ENCODE data around the gene ZNF286A. TPM values are rescaled to one million over a fixed set of nuclear protein-coding genes. Genes with fewer than 3 reads are reported as not detected.
"Not testable (repeated sequence)": the region's sequence is repeated elsewhere in the genome, so short reads cannot be mapped to it uniquely, and the experiment has no call there.

Gene ZNF286A
- total RNA-seq, 1 donor from 2014 or later = 79.7 TPM

DNA sequence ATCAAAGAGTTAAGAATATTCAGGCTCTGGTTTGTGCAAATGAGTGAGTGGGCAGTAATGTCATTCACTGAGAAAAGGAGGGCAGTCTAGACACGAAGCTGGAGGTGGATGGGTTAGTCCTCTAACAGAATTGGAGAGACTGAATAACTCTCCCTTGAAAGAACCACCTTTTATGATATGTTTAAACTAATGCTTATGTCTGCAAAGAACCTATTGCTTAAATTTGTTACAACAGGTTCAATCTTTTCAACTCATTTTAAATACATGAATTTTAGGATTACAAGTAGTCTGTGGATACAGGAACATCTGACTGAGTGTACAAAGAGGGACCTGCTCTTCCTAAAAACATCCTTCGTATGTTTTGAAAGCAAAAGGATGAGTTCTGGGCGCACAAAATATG, 585 bp upstream of the ZNF286A start:
- peak; percentile 3 for DNase-seq (ENCODE audit: low spot score)

DNA sequence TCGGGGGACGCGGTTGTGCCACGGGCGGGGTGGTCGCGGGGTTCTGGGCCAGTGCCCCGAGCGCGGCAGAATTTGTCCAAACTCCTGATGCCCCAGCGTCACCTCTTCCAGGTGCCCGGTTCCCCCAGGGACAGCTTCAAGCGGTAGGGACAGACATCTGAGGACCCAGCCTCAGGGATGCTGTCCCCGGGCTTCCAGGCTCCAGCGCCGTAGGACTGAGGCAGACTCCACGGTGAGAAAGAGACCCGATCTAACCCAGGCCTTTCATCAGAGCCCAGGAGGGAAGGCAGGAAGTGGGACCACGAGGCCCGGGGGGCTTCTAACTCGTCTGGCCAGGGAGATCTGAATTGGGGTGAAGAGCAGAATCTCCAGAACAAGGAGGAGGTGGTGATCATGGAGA, 385 bp downstream of the ZNF286A start:
- DNase-seq (ENCODE audit: low spot score) = not testable (repeated sequence)

DNA sequence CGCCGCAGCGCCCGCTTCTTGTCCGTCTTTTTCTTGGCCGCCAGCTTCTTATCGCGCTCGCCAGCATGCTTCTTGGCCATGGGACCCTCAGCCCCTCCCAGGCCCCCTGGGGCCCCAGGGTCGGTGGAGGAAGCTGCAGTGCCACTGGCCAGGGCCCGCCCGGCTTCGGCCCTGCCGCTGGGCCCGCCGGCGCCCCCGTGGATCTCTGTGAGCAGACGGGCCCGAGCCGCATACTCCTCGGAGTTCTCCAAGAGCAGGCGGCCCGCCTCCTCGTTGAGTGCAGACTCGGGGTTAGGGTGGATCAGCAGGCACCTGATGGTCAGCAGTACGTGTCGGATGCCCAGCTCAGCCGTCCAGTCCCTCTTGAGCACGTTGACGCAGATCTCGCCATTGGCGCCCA, 4.7 kb downstream of the ZNF286A start:
- DNase-seq (ENCODE audit: low spot score) = not testable (repeated sequence)

DNA sequence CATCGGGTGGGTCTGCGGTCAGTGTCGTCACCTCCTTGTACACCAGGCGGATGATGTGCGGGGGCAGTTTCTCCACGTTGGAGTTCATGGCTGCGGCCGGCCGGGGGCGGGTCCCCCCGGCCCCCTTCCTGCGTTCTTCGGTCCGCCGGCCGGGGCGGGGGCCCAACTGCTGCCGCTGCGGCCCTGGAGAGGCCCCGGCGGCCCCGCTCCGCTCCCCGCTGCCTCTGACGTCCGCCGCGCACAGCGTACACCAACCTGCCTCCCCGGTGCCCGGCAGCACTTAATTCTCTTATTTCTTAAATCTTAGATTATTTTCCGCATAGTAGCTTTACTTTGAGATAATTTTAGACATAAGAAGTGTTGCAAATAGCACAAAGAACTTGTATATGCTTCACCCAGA, 5.3 kb downstream of the ZNF286A start:
- DNase-seq (ENCODE audit: low spot score) = not testable (repeated sequence)

DNA sequence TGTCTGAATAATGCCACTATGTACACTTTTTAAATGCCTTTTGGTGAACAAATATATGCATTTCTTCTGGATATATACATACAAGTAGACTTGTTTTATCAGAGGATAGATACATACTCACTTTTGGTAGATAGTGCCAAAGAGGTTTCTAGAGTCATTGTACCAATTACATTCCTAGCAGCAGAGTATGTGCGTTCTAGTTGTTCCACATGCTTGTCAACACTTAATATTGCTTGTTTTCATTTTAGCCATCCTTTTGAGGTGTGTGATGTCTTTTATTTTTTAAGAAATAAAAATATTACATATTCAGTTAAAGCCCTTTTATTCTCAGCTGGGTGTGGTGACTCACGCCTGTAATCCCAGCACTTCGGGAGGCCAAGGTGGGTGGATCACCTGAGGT, 9.3 kb downstream of the ZNF286A start:
- not testable (repeated sequence) for DNase-seq (ENCODE audit: low spot score)

DNA sequence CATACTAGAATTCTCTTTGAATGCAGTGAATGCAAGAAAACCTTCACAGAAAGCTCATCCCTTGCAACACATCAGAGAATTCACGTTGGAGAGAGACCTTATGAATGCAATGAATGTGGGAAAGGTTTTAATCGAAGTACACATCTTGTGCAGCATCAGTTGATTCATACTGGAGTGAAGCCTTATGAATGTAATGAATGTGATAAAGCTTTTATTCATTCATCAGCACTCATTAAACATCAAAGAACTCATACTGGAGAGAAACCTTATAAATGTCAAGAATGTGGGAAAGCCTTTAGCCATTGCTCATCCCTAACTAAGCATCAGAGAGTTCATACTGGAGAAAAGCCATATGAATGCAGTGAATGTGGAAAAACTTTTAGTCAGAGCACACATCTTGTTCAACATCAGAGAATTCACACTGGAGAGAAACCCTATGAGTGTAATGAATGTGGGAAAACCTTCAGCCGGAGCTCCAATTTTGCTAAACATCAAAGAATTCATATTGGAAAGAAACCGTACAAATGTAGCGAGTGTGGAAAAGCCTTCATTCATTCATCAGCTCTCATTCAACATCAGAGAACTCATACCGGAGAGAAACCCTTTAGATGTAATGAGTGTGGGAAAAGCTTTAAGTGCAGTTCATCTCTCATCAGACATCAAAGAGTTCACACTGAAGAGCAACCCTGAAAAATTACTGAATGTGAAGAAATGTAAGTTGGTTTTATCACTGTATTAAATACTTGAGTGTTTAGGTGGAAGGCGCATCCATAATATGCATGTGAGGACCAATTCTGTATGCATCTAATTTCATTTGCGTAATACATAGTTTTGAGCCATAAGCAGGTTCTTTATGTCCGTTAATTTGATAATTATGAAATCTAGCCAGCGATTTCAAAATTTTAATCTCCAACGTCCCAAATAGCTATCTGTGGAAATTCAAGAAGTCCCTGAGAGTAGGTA, 17.3 kb downstream of the ZNF286A start:
- DNase-seq (ENCODE audit: low spot score) = not testable (repeated sequence)

DNA sequence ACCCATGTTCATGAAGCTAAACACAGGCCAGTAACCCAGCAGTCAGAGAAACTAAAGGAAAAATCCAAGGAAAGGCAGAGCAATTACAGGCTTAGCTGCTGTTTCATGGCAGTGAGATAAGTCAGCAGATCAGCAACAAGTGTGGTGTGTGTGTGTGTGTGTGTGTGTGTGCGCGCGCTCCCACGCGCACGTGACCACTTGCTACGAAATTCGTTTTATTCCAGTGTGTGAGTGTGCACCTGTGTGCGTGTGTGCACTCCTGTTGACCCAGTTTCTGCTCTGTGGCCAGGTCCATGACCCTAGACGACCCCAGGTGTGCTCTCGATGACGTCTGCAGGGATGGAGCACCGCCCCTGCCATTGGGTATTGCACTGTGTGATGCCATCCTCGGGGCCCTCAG, 31.0 kb downstream of the ZNF286A start:
- DNase-seq (ENCODE audit: low spot score) = not testable (repeated sequence)

DNA sequence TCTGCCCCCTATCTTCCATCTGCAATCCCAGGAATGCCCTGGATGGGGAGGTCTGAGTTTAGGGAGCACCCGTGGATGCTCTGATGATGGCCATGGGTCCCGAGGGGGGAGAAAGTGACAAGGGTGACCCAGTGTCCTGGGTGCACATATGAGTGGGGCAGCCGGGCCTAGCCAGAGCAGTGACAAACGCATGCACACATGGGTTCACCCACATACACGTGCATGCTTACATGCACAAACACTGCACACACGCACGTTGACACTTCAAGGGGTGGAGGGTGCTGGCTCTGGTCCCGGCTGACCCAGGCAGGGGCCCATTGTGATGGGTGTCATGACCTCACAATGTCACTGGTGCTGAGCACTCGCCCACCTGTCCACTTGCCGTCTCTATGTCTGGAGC, 32.3 kb downstream of the ZNF286A start, which contains the start of gene TBC1D26:
TSS of gene TBC1D26 (plus strand) at position 384 of the 400 bp plus-strand sequence. CDS start 3,066 bp downstream, outside the sequence.
- DNase-seq (ENCODE audit: low spot score) = not testable (repeated sequence)

DNA sequence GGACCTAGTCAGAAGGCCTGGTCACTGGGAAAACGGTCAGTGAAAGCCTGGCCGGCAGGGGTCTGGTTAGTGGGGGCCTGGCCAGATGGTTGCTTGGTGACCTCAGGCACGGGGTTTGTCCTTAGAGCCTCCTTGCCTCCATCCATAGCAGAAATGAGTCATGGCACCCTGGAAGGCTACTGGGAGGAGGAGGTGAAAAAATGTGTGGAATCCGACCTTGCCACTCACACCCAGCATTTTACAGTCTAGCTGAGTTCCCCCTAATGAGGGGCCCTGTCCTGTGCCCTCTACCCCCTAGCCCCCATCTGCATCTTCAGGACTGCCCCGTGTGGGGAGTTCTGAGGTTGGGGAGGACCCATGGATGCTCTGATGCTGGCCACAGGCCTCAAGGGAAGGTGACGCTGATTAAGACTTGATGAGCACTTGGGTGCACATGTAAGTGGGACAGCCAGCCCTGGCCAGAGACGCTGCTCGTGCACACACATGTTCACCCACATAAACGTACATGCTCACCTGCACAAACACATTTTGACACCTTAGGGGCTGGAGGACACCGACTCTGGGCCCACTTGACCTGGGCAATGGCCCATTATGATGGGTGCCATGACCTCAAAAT, 33.7 kb downstream of the ZNF286A start:
- DNase-seq (ENCODE audit: low spot score) = not testable (repeated sequence)

DNA sequence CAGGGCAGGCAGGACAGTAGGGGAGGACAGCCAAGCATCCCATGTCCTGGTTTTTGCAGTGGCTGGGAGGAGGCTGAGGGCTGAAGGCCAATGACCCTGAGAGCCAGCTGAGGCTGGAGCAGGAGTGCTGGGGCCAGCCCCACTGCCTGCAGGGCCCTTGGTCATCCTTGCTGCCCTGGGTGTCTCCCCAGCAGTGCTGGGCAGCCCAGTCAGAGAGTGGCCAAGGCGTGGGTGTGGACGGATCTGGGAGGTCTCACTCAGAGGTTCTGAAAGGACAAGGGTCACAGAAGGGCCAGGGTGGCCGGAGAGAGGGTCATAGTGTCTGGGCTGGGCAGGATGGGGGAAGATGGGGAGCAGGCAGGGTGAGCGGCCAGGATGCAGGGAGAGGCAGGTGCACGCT, 37.0 kb downstream of the ZNF286A start:
- not testable (repeated sequence) for DNase-seq (ENCODE audit: low spot score)

DNA sequence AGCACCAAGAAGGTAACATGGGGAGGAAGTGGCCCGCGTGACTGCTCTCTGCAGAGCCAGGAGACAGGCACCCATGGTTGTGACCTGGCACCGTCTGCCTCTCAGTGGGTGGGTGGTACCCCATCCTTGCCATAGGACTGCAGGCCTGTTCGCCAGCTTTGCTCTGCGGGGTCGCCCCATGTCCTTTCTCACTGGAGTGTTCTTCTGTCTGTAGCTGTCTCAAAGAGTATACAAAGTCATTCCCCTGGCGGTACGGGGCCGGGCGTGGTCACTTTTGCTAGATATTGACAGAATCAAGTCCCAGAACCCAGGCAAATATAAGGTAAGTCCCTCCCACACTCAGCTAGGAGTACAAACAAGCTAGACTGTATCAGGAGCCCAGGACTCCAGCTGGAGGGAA, 38.5 kb downstream of the ZNF286A start:
- DNase-seq (ENCODE audit: low spot score) = no peak

DNA sequence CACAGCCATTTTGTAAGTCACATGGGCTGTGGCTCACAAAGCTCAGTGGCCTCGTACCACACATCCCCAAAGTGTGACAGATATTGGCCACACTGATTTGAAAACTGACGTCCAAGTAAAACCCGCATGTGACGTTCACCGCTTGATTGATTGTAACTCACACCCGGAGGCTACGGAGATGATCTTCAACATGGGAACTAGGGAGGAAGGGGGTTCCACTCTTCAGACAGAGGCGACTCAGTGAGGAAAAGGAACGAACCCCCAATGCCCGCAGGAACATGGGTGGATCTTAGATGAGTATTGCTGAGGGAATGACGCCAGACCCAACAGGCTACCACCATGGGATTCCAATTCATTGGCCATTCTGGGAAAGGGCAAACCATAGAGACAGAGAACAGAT, 39.7 kb downstream of the ZNF286A start:
- not testable (repeated sequence) for DNase-seq (ENCODE audit: low spot score)

DNA sequence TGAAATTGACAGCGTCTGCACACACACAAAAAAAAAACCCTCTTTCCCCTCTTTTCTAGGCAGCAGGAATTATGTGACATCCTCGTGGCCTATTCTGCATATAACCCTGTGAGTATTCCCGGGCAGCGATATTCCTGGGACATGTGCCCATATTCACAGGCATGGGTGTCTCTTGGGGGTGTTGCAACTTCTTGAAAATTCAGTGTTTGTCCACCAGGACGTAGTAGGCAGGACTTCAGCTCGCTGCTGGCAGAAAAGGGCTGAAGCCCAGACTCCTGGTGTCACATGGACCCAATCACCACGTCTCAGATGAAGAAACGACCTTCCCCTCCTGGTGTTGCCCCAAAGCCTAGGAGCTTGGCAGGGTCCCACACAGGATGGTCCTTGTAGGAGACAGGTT, 40.5 kb downstream of the ZNF286A start:
- not testable (repeated sequence) for DNase-seq (ENCODE audit: low spot score)

DNA sequence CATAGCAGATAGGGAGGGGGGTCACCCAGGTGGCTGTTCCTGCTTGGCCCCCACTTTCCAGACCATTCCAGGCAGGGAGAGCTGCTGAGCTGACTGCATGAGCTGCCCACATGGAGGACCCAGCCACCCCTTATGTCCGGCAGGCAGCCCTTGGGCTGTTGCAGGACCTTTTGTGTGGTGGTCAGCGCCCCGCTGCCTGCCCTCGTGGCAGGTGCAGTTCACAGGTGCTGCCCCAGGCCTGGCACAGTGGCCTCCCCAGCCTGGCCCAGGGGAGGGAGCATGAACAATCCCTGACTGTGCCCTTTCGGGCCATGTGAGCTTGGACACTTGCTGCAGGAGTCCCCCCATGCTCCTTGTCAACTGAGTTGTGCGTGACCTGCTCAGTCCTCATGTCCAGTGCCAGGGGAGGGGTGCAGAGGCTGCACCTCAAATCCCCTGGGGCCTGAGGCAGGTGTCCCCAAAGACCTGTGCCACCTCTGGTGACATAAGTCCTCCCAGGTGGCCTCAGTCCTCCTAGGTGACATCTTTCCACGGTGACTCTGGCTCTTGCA, 41.1 kb downstream of the ZNF286A start:
- no peak for DNase-seq (ENCODE audit: low spot score)

DNA sequence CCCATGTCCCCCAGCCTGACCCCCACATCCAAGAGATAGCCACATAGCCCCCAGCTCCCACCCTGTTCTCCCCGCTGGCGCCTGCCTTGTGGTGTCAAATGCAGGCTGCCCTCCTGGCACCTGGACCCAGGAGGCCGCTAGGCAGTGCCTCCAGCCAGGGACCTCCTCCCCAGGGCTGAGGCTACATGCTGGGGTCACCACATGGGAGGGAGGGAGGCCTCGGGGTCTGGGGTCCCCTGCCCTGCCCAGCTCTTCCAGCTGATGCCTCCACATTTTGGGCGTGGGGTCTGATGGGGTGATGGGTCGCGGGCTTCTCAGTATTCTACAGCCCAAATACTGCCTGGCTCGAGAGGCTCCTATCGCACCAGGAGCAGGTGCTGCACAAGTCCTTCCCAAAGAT, 42.1 kb downstream of the ZNF286A start:
- no peak for DNase-seq (ENCODE audit: low spot score)

DNA sequence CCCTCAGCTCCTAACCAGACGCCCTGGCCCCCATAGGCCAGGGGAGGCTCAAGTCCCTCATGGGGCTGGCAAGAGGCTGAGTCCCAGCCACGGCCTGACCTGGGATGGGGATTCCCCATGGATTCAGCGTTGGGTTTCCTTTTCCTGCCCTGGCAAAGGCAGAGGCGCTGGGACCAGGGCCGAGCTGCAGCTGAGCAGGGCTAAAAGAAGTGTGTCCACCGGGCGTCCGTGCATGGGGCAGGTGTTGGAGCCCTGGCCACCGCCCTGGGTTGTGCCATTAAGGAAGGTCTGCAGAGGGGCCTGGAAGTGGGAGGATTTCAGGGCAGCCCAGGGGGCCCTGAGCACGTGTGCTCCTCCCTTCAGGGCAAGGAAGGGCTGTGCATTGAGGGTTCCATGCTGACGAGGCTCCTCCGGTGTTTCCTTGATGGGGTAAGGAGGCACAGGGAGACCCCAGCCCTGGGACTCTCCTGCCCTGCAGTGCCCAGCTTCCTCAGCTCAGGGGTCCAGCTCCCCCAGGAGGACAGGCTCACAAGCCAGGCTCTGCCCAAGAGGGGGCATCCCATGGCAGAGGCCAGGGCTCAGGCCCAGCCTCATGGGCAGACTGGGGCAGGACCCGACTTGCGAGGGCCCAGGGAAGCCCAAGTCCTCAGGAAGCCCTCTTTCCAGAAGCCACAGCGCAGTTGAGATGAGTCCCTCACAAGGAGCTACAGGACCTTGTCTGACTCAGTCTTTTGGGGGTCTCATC, 42.7 kb downstream of the ZNF286A start:
- DNase-seq (ENCODE audit: low spot score) = no peak

DNA sequence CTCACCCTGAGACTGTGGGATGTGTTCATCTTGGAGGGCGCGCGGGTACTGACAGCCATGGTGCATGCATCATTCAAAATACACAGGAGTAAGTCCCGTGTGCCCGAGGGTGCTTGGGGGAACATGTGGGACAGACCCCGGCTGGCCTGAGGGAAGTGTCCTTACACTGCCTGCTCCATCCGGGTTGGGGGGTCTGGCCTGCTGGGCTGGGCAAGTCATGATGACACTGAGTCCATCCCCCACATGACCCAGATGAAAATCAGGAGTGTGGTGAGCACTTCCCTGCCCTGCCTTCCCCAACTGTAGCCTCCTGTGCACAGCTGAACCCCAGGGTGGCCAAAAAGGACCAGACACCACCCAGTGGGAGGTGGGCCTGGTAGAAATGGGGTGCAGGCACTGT, 43.4 kb downstream of the ZNF286A start:
- DNase-seq (ENCODE audit: low spot score) = no peak

DNA sequence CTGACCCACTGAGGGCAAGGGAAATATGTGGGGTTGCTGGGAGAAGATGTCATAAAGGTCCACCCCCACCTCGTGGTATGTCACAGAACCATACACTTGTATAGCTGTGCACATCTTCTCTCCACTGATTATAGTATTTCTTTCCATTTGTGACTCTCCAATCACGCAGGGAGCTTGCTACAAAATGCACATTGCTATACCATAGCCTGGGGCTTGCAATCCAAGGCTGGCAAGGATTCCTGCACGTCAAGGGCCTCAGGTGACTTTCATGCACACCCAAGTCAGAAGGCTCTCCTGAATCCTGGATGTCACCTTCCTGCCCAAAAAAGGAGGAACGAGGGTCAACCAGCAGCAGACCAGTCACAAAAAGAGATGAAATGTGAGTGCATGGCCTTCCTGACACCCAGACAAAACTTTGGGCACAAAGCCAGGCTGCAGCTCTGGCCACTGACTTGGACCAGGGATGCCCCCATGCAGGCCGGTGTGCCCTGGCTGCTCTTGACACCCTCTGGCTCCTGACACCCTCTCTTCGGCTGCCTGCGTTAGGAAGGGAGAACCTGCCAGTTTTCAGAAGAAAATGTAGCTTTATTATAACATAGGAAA, 44.6 kb downstream of the ZNF286A start:
- DNase-seq (ENCODE audit: low spot score) = no peak

DNA sequence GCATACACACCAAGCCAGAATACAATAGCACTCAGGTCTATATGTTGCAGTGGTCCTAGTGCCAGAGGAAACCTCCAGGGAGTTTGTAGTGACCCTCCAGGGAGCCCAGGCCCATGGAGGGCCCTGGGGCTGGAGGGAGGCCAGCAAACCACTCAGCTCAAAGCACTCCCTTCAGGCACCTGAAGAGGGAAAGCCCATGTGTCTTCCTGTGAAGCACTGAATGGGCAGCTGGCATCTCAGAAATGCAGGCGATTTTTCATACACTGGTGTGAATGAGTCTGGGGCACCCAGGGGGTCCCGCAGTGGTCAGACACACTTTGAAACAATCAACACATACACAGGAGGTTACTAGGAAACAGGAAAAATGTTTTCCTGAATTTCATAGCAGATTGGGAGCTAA, 45.3 kb downstream of the ZNF286A start:
- DNase-seq (ENCODE audit: low spot score) = no peak

DNA sequence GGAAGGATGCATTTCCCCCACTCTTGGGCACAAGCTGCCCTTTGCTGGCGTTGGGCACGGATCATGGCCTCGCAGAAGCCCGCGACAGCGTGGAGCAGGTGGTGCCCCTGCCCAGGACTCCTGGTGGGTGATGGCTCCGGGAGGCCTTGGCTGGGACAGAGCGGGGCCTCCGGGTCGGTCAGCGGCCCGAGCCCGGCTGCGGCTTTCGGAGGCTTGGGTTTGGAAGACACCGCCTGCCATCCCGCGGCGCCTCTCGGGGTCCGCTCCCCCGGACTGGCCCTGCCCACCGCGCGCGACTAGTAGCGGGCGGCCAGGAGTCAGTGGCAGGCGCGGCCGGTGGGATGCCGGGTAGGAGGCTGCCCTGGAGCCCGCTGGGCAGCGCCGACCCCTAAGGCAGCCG, 49.9 kb downstream of the ZNF286A start:
- not testable (repeated sequence) for DNase-seq (ENCODE audit: low spot score)

DNA sequence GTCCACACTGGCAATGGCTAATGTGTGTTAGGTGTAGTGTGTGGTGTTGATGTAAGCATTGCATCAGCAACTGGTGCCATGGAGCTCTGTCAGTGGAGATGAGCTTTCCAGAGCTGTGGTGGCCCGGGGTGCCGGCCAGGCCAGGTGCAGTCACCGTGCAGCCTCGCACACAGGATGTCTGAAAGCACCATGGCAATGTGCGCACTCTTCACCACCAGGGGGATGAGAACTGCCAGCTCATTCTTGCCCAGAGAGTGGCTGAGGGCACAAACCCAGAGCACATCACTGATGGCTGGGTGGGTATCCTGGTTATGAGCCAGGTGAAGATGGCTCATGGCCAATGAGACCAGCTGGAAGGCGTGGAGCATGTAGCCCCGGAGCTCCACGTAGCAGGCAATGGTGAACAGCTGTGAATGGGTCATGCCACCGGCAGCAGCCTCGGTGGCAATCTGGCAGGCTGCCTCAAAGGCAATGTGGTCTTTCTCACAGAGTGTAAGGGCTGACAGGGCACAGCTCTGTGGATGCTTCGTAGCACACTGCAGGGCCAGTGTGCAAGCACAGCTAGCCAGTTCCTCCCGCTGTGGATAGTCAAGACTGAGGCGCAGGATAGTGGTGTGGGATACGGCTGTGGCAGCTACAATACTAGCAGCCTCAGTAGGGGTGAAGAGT, 69.4 kb downstream of the ZNF286A start:
- DNase-seq (ENCODE audit: low spot score) = not testable (repeated sequence)
